Astrocyte of the spinal cord (primary cell): ENCODE results near the gene BCL2L13.

Experiments used
- DNase-seq: peaks from one replicate; pipeline ENCODE4 v3.0.0; 2011; ENCODE audit warnings: low read depth, low spot score
- H3K4me3 ChIP-seq: 2 replicates; pipeline ENCODE4 v1.5.1; 2011; ENCODE audit warnings: low read depth, mild to moderate bottlenecking, low read length, moderate library complexity
- in situ Hi-C: cut with HindIII; loops from 2 replicates; pipeline ENCODE4 v1.10.0; 2017; ENCODE audit warnings: low sequenced_read_pairs
- TF ChIP-seq, protein P1 (sequence below): IDR thresholded peaks from 2 replicates; pipeline ENCODE4 v1.5.1; 2012; ENCODE audit warnings: low read depth, mild to moderate bottlenecking, low read length, inconsistent platforms

Gene BCL2L13

DNA sequence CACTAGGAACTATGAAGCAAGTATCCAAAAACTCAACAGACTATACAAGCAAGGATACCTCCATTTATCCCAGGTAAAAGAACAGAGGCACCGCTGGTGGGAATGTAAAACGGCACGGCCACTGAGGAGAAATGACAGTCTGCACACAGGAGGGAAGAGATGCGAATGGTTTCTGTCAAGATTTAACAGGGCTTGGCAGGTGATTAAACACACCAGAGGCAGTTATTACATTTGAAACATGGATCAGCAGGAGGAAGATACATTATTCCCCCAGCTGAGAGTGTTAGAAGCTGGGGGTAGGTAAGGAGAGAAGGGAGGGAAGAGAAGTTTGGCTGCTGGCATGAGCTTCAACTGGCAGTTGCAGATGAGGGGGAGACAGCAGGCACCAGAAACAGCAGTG, 40.2 kb upstream of the BCL2L13 start:
- TF ChIP-seq, protein P1, sequence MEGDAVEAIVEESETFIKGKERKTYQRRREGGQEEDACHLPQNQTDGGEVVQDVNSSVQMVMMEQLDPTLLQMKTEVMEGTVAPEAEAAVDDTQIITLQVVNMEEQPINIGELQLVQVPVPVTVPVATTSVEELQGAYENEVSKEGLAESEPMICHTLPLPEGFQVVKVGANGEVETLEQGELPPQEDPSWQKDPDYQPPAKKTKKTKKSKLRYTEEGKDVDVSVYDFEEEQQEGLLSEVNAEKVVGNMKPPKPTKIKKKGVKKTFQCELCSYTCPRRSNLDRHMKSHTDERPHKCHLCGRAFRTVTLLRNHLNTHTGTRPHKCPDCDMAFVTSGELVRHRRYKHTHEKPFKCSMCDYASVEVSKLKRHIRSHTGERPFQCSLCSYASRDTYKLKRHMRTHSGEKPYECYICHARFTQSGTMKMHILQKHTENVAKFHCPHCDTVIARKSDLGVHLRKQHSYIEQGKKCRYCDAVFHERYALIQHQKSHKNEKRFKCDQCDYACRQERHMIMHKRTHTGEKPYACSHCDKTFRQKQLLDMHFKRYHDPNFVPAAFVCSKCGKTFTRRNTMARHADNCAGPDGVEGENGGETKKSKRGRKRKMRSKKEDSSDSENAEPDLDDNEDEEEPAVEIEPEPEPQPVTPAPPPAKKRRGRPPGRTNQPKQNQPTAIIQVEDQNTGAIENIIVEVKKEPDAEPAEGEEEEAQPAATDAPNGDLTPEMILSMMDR: no peak
- no peak overlapping the region for H3K4me3 ChIP-seq
- DNase-seq: no peak
- in situ Hi-C loops: no loop called here

DNA sequence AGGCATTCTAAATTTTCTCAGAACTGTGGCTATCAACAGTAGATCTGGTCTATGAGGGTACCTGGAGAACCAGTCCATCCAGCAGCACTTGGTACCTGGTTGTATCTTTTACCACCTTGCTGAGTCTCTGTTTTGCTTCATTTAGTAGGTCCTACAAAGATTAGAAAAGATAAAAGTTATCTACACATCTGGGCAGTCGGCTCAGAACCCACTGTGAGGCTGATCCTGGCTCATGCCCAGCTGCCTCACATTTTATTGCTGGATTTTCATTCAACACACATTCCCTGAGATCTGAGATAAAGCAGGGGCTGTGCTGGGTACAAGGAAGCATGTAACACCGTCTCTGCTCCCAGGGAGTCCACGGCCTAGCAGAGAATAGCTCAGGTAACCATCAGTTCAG, 37.5 kb upstream of the BCL2L13 start:
- TF ChIP-seq, protein P1: no peak
- in situ Hi-C loops: no loop called here
- H3K4me3 ChIP-seq: no peak overlapping the region
- DNase-seq: no peak

DNA sequence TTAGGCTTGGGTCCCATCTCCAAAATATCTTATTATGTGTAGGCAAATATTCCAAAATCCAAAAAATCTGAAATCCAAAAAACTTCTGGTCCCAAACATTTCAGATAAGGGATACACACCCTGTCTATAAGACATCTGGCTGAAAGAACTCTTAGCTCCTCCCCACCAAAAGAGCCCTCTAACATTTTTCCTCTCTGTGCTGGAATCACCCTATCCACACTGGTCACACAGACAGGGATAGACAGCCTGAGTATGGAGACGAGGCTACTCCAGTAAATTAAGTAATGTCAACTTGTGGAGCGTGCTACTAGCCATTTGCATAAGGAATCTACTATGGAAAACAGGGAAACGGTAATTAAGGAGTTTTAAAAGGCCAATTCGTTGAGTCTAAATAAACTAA, 34.9 kb upstream of the BCL2L13 start:
- TF ChIP-seq, protein P1: no peak

DNA sequence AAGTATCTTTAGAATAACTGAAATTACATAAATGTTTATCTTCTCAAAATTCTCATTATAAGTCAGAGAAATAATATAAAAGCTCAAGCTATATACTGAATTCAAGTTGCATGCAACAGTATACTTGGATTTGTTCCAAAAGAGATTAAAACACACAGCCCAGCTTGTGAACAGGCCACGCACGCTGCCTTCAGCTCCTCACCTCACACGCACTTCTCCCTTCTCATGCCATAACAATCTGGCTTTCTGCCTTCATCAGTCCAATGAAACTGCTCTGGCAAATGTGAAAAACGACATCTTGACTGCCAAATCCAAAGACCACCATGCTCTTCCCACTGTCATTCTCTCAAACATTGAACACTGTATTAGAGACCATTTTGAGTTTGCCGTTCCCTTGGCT, 32.1 kb upstream of the BCL2L13 start:
- TF ChIP-seq, protein P1: no peak
- no peak overlapping the region for H3K4me3 ChIP-seq
- no peak for DNase-seq
- in situ Hi-C loops: no loop called here

More for the DNA sequence above, 34.9 kb upstream of the BCL2L13 start:
- no peak overlapping the region for H3K4me3 ChIP-seq
- in situ Hi-C loops: no loop called here
- DNase-seq: no peak

- in situ Hi-C loops: no loop called here
- no peak for DNase-seq
- no peak overlapping the region for H3K4me3 ChIP-seq
- TF ChIP-seq, protein P1: no peak
Observed at GRCh38 chr22:17607891-17608521, 30.6 kb upstream of the BCL2L13 start.

DNA sequence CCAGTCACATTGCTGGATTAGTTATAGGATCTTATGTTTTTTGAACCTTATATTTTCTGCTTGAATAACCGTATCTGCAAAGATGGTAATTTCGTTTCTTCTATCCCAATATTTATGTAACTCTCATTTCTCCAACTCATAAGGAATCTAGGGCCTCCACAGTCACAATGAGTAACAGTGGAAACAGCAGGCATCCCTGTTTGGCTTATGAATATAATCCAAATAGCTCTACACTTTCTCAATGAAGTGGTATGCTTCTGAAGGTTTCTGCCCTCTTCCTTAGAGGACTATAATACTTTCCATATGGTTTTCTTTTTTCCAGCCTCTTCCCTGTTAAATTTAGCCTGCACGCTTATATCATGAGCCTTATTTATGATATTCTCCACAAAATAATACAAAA, 26.5 kb upstream of the BCL2L13 start:
- in situ Hi-C loops: no loop called here
- no peak for DNase-seq
- TF ChIP-seq, protein P1: no peak
- H3K4me3 ChIP-seq: no peak overlapping the region

DNA sequence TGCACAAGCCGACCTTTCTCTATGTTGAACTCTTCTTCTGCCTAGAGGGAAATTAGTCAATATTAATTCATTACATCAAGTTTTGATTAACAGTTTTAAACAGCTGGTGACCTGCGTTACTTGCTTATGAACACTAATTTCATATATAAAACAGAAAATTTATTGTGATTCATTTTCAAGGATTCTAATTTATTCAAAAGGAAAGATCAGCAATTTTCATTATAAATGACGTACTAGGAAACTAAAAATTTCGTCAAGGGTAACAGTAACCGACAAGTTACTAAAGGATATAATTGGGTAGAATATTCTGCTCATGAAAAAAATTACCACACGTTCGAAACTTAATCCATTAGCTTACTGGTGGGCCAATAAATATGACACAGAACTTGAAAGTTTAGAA, 25.3 kb upstream of the BCL2L13 start:
- in situ Hi-C loops: no loop called here
- no peak for DNase-seq
- TF ChIP-seq, protein P1: no peak
- H3K4me3 ChIP-seq: no peak overlapping the region
